HG02981 (cell line): ENCODE data around the gene ARHGAP45.

Source experiments
- ATAC-seq: cut with Tn5 transposase; IDR thresholded peaks from one replicate; pipeline ENCODE4 v1.9.1; 2021; ENCODE audit warnings: mild to moderate bottlenecking, moderate library complexity; ENCODE audit not compliant: unreplicated experiment

The ARHGAP45 gene

DNA sequence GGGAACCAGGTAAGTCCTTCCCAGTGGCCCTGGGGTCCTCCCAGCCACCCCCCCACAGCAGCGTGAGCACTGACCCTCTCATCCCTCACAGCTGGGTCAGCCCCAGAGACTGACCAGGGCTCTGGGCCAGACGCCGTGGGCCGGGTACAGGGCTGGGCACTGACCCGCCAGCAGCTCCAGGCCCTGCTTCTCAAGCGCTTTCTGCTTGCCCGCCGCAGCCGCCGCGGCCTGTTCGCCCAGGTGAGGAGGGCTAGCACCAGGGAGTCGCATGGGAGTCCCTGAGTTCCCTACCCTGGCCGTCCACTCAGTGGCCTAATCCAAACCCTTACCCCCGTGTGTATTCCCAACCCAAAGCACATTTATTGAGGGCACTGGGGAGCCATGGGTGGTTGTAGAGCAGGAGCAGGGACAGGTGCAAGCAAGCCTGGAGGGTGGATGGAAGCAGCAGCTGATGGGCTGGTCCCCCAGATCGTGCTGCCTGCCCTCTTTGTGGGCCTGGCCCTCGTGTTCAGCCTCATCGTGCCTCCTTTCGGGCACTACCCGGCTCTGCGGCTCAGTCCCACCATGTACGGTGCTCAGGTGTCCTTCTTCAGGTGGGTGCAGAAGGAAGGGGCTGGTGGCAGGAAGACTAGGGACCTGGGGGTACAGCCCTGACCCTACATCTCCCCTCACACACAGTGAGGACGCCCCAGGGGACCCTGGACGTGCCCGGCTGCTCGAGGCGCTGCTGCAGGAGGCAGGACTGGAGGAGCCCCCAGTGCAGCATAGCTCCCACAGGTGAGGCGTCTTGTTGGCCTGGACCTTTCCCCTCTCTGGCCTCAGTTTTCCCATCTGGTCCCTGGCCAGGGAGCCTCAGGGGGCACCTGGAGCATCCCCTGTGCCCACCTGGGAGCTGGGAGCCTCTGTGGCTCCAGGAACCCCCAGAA, 12.6 kb upstream of the ARHGAP45 start:
- ATAC-seq, result no peak

DNA sequence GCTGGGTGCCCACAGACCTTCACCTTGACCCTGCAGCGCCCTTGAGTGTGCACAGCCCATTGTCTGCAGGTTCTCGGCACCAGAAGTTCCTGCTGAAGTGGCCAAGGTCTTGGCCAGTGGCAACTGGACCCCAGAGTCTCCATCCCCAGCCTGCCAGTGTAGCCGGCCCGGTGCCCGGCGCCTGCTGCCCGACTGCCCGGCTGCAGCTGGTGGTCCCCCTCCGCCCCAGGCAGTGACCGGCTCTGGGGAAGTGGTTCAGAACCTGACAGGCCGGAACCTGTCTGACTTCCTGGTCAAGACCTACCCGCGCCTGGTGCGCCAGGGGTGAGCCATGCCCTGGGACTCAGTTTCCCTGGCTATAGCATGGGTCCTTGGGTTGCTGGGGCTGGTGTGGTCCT, 11.9 kb upstream of the ARHGAP45 start:
- no peak for ATAC-seq

DNA sequence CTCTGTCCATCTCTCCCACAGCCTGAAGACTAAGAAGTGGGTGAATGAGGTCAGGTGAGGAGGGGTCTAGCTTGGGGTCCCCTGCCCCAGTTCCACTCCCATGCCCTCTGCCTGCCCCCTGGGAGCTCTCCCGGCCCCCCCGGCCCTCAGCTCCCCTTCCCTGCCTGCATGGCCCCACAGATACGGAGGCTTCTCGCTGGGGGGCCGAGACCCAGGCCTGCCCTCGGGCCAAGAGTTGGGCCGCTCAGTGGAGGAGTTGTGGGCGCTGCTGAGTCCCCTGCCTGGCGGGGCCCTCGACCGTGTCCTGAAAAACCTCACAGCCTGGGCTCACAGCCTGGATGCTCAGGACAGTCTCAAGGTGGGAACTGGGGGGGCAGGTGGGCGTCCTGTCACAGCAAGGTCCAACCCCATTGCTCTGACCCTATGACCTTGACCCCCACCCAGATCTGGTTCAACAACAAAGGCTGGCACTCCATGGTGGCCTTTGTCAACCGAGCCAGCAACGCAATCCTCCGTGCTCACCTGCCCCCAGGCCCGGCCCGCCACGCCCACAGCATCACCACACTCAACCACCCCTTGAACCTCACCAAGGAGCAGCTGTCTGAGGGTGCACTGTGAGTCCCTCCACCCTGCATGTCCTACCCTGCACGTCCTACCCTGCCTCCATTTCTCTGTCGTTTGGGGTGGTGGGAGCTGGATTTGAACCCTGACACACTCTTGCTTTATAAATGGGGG, 10.9 kb upstream of the ARHGAP45 start:
- no peak for ATAC-seq

DNA sequence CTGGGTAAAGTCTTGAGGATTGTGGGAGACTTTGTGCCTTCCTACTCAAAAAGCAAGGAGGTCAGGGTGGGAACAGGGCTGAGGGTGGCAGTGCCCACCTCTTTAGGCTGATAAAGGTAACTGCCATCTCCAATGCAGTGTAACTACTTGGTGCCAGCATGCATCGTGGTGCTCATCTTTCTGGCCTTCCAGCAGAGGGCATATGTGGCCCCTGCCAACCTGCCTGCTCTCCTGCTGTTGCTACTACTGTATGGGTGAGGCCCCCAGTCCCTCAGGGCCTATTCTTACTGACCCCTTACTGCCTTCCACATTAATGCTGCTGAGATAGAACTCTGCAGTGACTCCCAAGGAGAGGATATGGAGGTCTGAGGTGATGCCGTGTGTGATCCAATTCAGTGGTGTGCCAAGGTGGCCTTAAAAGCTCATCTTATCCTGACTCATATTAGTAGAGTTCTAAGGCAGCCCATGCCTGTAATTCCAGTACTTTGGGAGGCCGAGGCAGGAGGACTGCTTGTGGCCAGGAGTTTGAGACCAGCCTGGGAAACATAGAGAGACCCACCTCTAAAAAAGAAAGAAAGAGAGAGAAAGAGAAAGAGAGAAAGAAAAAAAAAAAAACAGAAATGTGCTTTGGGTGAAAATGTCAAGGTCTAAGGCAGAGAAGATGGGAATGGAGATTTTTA, 9.7 kb upstream of the ARHGAP45 start:
- no peak for ATAC-seq

DNA sequence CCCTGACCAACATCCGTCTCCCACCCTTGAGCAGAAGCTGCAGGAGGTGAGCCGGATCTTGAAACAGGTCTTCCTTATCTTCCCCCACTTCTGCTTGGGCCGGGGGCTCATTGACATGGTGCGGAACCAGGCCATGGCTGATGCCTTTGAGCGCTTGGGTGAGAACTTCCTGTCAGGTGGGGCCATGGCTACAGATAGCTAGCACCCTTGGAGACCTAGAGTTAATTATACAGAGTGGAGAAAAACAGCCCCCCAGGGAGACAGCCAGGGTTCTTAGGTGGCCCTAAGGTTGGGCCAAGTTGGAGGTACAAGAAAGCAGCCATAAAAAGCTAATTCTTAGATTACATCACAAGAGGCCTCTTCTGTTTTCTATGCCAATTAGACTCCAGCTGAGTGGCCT, 8.9 kb upstream of the ARHGAP45 start:
- ATAC-seq, result no peak

DNA sequence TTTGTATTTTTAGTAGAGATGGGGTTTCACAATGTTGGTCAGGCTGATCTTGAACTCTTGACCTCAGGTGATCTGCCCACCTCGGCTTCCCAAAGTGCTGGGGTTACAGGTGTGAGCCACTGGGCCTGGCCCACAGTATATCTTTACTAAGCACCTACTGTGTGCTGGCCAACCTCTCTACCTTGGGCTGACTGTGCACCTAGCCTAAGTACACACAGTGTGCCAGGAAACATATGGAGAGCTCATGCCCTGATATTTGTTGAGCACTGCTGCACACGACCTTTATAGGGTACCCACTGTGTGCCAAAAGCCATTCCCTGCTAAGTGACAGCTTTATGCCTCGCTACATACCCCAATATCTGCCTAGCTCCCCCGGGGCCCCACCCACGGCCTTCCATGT, 6.3 kb upstream of the ARHGAP45 start:
- no peak for ATAC-seq

DNA sequence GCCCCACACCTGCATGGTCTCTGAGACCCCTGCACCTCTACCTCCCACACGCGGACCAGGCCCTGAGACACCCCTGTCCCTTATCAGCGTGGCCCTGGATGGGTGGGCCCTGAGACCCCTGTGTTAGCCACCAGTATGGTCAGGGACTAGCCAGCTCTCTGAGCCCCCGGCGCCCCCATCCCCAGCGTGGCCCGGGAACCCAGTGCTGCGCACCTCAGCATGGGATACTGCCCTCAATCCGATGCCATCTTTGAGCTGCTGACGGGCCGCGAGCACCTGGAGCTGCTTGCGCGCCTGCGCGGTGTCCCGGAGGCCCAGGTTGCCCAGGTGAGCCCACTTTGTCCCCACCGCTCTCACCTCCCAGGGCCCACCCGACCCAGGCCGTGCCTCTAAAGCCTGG, 5.0 kb upstream of the ARHGAP45 start:
- no peak for ATAC-seq

DNA sequence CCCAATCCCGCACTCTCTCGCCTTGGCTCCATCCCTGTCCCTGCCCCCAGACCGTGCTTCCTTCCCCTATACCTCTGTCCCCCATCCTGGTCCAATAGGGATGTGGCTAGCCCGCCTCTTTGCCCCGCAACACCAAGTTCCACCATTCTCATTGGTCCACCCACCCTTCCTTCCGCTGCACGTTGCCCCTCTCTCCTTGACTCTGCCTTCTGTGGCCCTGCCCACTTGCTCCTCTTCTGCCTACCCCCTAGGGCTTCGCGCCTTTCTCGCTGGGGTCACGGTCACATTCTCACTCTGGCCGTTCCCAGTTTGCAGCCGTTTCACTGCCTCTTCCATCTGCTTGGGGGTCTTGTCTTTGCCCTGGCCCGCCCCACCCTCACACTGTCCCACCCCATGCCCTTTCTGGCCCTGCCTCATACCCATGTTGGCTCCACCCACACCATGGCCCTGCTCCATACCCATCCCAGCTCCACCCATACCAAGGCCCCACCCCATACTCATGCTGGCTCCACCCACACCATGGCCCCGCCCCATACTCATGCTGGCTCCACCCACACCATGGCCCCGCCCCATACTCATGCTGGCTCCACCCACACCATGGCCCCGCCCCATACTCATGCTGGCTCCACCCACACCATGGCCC, 4.5 kb upstream of the ARHGAP45 start:
- ATAC-seq, result no peak

DNA sequence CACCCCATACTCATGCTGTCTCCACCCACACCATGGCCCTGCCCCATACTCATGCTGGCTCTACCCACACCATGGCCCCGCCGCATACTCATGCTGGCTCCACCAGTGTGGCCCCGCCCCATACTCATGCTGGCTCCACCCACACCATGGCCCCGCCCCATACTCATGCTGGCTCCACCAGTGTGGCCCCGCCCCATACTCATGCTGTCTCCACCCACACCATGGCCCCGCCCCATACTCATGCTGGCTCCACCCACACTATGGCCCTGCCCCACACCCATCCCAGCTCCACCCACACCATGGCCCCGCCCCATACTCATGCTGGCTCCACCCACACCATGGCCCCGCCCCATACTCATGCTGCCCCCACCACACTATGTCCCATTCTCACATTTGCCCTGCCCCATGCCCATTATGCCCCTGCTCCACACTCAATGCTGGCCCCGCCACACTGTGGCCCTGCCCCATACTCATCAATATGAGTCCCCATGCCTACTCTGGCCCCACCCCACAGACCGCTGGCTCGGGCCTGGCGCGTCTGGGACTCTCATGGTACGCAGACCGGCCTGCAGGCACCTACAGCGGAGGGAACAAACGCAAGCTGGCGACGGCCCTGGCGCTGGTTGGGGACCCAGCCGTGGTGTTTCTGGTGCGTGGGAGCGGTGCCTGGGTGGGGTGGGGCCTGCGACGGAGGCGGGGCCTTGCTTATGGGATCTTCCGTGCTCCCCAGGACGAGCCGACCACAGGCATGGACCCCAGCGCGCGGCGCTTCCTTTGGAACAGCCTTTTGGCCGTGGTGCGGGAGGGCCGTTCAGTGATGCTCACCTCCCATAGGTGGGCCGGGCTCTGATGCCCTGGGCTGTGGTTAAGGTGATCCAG, 3.7 kb upstream of the ARHGAP45 start:
- no peak for ATAC-seq

DNA sequence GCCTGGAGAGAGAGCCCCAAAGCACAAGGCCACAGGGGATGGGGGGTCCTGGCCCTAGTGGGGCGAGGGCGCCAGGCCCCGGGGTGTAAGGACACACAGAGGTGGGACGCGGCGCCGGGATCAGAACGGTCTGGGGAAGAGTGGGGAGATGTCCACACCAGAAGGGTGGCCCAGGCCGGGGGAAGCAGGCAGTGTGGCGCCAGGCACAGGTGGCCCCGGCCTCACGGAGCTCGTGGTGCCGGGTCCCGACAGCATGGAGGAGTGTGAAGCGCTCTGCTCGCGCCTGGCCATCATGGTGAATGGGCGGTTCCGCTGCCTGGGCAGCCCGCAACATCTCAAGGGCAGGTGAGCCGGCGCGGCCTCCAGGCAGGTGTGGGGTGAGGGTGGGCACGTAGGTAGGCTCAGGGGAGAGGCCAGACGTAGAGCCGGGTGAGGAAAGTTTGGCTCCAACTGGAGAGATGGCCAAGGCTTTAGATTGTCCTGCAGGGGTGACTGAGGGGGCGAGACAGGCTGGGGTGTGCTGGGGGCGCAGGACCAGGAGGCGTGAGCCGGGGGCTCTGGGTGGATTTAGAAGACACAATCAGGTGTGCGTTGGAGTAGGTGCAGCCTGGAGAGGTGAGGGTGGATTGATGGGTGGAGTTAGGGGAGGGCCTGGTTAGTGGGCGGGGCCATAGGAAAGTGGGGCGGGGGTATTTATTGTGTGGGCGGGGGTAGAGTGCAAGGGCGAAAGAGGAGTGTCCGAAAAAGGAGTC, 2.9 kb upstream of the ARHGAP45 start:
- ATAC-seq, result no peak

DNA sequence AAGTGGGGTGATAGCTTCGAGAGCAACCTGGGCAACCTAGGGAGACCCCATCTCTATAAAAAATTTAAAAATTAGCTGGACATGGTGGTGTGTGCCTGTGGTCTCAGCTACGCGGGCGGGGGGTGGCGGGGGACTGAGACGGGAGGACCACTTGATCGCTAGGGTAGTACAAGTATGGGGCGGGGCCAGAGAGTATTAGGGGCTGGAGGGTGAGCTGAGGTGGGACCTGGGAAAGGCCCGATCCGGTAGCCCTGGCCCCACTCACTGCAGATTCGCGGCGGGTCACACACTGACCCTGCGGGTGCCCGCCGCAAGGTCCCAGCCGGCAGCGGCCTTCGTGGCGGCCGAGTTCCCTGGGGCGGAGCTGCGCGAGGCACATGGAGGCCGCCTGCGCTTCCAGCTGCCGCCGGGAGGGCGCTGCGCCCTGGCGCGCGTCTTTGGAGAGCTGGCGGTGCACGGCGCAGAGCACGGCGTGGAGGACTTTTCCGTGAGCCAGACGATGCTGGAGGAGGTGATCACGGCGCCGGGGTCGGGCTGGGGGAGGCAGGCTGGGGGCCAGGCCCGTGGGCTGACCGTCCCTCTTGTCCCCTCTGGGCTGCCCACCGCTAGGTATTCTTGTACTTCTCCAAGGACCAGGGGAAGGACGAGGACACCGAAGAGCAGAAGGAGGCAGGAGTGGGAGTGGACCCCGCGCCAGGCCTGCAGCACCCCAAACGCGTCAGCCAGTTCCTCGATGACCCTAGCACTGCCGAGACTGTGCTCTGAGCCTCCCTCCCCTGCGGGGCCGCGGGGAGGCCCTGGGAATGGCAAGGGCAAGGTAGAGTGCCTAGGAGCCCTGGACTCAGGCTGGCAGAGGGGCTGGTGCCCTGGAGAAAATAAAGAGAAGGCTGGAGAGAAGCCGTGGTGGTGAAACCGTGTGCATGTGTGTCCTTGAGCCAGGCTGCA, 2.0 kb upstream of the ARHGAP45 start:
- no peak for ATAC-seq

DNA sequence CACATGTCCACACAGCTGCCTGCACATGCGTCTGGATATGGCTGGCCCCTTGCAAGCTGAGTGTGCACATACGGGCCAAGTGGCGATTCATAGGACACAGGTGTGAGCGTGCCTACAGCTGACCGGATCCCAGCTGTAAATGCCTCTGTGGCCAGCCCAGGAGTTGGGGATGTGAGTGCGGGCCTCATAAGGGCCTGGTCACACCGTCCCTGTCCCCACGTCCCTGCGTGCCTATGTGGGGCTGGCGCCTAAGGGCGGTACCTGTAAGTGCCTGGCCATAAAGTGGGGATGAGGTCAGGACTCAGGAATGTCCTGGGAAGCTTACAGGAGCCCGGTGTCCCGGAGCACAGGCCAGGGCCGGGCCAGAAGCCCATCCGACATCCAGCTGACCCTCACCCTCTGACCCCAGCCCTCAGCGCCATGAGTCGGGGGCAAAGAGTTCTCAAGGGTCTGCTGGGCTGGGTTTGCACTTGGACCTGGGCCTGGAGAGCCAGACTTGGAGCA, 1.3 kb upstream of the ARHGAP45 start:
- no peak for ATAC-seq

DNA sequence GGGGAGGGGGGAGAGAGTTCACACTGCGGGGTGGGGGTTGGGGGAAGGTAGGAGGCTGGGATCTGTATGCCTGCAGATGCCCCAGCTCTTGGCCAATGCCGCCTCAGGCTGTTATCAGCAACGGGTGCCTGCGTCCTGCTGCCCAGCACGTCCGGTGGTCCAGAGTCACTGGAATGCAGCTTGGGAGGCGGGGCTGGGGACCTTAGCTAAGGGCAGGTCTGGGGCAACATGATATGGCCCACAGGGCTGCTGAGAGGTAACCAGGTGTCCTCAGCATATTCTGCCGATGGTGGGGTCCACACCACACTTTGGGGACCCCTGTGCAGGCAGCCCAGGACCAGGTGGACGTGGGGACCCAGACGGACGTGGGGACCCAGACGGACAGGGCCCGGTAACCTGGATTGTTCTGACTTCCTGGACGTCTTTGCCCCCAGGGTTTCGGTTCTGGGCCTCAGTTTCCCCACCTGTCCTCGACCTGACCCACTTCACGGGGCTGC, 668 bp upstream of the ARHGAP45 start:
- ATAC-seq, result no peak

DNA sequence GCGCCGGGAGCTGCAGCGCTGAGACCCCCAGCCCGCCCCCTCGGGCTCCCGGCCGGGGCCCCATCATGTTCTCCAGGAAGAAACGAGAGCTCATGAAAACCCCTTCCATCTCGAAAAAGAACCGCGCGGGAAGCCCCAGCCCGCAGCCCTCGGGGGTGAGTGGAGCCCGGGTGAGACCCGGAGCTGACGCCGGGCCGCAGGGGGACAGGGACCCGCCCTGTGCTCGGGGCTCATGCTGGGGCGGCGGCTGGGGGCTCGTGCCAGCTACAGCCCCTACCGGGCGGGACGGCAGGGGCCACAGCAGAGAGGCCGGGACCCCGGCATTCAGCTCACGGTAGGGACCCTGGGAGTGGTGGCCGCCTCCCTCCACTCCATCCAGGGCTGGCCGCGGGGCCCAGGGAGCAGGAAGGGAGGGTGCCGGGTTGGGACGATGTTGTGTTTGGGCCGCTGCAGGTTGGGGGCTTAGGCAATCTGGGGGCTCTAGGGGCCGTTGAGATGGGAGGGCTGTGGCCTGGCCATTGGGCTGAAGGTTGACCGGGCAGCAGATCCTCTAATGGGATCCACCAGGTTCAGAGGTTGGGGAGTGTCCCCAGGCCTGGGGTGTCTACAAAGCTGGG, 482 bp downstream of the ARHGAP45 start:
- no peak for ATAC-seq

DNA sequence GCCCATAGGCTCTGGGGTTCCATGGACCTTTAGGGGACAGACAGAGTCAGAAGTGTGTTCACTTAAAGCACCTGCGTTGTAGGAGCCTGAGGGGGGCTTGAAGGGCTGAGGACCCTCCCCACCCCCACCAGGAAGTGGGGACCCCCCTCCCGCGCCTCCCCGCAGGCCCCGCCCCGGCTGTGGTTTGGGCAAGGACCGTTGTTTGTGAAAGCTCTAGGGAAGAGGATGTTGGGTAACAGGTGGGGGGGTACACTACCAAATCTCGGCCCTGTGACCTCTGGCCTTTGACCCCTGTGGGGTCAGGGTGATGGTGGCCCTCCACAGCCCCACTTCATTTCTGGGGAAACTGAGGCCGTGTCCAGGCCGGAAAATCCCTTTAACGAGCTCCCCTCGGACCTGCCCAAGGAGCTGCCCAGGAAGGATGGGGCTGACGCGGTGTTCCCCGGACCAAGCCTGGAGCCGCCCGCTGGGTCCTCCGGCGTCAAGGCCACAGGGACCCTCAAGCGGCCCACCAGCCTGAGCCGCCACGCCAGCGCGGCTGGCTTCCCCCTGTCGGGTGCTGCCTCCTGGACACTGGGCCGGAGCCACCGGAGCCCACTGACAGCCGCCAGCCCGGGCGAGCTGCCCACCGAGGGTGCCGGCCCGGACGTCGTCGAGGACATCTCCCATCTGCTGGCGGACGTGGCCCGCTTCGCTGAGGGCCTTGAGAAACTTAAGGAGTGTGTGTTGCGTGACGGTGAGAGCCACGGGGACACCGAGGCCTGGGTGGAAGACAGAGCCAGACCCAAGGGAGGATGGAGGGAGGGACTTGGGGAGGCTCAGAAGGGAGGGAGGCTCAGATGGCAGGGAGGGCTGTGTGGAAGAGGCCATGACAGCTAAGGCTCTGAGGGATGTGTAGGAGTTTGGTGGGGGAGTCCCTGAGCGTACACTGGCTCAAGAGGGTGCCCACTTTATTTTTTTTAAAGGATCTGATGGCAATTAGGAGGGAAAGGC, 1.3 kb downstream of the ARHGAP45 start:
- no peak for ATAC-seq

DNA sequence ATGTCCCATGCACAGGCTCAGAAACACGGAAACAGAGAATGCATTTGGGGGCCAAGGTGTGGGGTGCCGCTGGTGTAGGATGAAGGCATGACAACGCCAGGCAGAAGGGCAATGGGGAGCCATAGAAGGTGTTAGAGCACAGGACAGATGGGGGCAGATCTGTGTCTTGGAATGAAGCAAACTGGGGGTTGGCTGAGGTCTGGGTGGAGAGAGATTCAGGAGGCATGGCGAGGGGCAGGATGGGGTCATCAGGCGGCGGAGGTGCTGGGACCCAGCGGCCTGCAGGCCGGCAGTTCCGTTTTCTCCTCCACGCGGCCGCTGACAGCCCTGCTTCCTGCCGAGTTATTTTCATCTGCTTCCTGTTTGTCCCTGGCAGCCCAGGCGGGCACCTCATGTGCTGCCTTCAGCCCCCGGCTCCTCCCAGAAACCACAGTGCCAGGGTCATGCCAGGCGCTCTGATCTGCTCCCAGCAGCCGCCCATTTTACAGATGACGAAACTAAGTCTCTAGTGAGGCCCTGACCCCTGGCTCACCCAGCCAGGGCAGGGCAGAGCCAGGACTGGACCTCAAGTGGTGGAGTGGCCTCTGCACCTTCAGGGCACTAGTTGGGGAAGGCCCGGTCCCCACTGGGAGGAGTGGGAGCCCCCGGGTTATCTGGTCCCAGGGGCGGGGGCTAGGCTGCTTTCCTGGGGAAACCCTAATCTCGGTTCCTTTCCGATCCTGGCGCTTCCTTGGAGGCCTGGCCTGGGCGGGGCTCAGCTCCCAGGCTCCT, 2.2 kb downstream of the ARHGAP45 start:
- ATAC-seq, result no peak
